HEK293T (cell line): Measurements from ENCODE around the gene TNFRSF11A.

Source experiments
- ARNT ChIP-seq: fragments of 450-650 bp; IDR thresholded peaks from 2 replicates; pipeline ENCODE4 v1.6.1; 2017; ENCODE audit warnings: mild to moderate bottlenecking
- BHLHE40 ChIP-seq: fragments of 450-650 bp; IDR thresholded peaks from 2 replicates; pipeline ENCODE4 v1.6.1; 2016; ENCODE audit warnings: mild to moderate bottlenecking, moderate library complexity, borderline replicate concordance
- ELF4 ChIP-seq: fragments of 450-650 bp; IDR thresholded peaks from 2 replicates; pipeline ENCODE4 v1.6.1; 2017; ENCODE audit warnings: antibody characterized with exemption
- FOXA1 ChIP-seq: fragments of 450-650 bp; IDR thresholded peaks from 2 replicates; pipeline ENCODE4 v1.6.1; 2016; ENCODE audit warnings: mild to moderate bottlenecking
- FOXM1 ChIP-seq: fragments of 450-650 bp; IDR thresholded peaks from 2 replicates; pipeline ENCODE4 v1.6.1; 2017; ENCODE audit warnings: mild to moderate bottlenecking, borderline replicate concordance
- L3MBTL2 ChIP-seq: fragments of 450-650 bp; conservative IDR thresholded peaks from 2 replicates; pipeline ENCODE4 v1.6.1; 2016; ENCODE audit warnings: mild to moderate bottlenecking
- LEF1 ChIP-seq: fragments of 450-650 bp; IDR thresholded peaks from 2 replicates; pipeline ENCODE4 v1.6.1; 2017; ENCODE audit warnings: mild to moderate bottlenecking, borderline replicate concordance
- SP1 ChIP-seq: fragments of 450-650 bp; IDR thresholded peaks from 2 replicates; pipeline ENCODE4 v1.6.1; 2017
- TARDBP ChIP-seq: fragments of 450-650 bp; IDR thresholded peaks from 2 replicates; pipeline ENCODE4 v1.6.1; 2016
- ZNF384 ChIP-seq: fragments of 450-650 bp; IDR thresholded peaks from 2 replicates; pipeline ENCODE4 v1.6.1; 2016

GRCh38 chr18:62435435-62436031, 110.4 kb downstream of the TNFRSF11A start:
- TF ChIP-seq FOXA1: no peak
- no peak for TF ChIP-seq L3MBTL2
- no peak for TF ChIP-seq FOXM1
- no peak for TF ChIP-seq ELF4
- no peak for TF ChIP-seq ARNT
- no peak for TF ChIP-seq SP1
- TF ChIP-seq TARDBP: no peak
- no peak for TF ChIP-seq BHLHE40
- TF ChIP-seq LEF1: no peak
- TF ChIP-seq ZNF384: no peak
